Breast epithelium (tissue), 4 donors: Measurements from ENCODE around the gene C16orf89. TPM values are rescaled to one million over a fixed set of nuclear protein-coding genes. Genes with fewer than 3 reads are reported as not detected.

Source experiments
- DNase-seq, 2 donors: peaks; one replicate each; pipeline ENCODE4 v3.0.0-alpha.2; 2019; ENCODE audit warnings: low spot score in 2 of 2
- H3K27ac ChIP-seq, 2 donors: fragments of 200-600 bp; sonication (generic) in 1 of 2; one replicate each; pipeline ENCODE4 v1.5.1; 2016 to 2019; ENCODE audit warnings: mild to moderate bottlenecking in 1 of 2
- H3K27me3 ChIP-seq, 2 donors: fragments of 200-600 bp; sonication (generic) in 1 of 2; one replicate each; pipeline versions ENCODE4 v1.5.1 to v1.6.0; 2017 to 2019; ENCODE audit warnings: control low read depth in 1 of 2, mild to moderate bottlenecking in 1 of 2
- H3K36me3 ChIP-seq: fragments of 200-600 bp; one replicate; pipeline ENCODE4 v1.5.1; 2019
- H3K4me1 ChIP-seq, 2 donors: fragments of 200-600 bp; sonication (generic); one replicate each; pipeline ENCODE4 v1.5.1; 2016 to 2019; ENCODE audit warnings: control low read depth in 1 of 2
- H3K4me3 ChIP-seq, 3 donors: fragments of 200-600 bp; sonication (generic); 1 replicate in 2 of 3; 2 replicates in 1 of 3; pipeline ENCODE4 v1.5.1; 2016 to 2019; ENCODE audit warnings: mild to moderate bottlenecking in 3 of 3, moderate library complexity in 2 of 3
- H3K9me3 ChIP-seq, 2 donors: fragments of 200-600 bp; sonication (generic) in 1 of 2; one replicate each; pipeline ENCODE4 v1.5.1; 2016 to 2019; ENCODE audit warnings: control low read depth in 1 of 2
- CTCF ChIP-seq, 3 donors: fragments of 450-650 bp; IDR thresholded peaks; one replicate each; pipeline ENCODE4 v1.5.1; 2016 to 2017; ENCODE audit warnings: antibody characterized with exemption in 3 of 3, mild to moderate bottlenecking in 3 of 3, moderate library complexity in 3 of 3
- POLR2A ChIP-seq: fragments of 450-650 bp; IDR thresholded peaks from one replicate; pipeline ENCODE4 v1.6.1; 2016; ENCODE audit warnings: antibody characterized with exemption, mild to moderate bottlenecking, moderate library complexity
- POLR2AphosphoS5 ChIP-seq, 3 donors: sonication (generic); formaldehyde crosslinking; IDR thresholded peaks; one replicate each; pipeline ENCODE4 v1.6.1; 2017; ENCODE audit warnings: antibody characterized with exemption in 3 of 3
- intact Hi-C: fragments of 100-400 bp; cut with DNase I; formaldehyde crosslinking; loops from one replicate; pipeline ENCODE4 v1.15.1; 2023; ENCODE audit warnings: low total_unique reads
- total RNA-seq, 3 donors: library from RNA; depleted of rRNA; stranded (reverse); fragments of >200 nt; gene quantifications; one replicate each; pipeline ENCODE4 v1.1.0, GENCODE V29; 2016

Gene C16orf89
- total RNA-seq, 3 donors from 2014 or later = 5.1 to 10.2 (median 6.4) TPM

DNA sequence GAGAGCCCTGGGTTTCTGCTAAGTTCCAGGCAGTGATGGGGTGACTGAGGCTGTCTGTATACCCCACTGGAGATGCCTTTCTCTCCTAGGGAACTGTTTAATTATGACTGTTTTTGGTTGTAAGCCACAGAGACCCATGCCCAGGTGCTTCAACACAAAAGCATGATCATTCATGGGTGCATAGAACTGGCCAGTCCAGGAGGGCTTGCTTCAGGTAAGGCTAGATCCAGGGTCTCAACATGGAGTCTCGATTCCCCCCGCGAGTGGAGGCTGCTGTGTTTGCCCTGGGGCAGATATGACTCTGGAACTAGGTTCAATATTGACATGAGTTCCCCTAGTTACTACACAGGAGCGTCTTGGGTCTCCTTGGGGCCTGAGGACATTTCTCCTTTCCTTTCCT is 49.9 kb downstream of the C16orf89 start:
- Histone ChIP-seq H3K27ac (no peak overlapping the region), H3K4me3 (no peak overlapping the region), H3K9me3 (no peaks in the 10 kb centered on the region), H3K4me1 (no peaks in the 10 kb centered on the region), H3K36me3 (no peaks in the 10 kb centered on the region), H3K27me3 (no peaks in the 10 kb centered on the region)
- intact Hi-C loops = no loop called here
- TF ChIP-seq POLR2A (no peak), CTCF (IDR thresholded peaks at IDR 0.05) (no peak), POLR2AphosphoS5 (IDR thresholded peaks at IDR 0.05) (no peak)
- no peak for DNase-seq

DNA sequence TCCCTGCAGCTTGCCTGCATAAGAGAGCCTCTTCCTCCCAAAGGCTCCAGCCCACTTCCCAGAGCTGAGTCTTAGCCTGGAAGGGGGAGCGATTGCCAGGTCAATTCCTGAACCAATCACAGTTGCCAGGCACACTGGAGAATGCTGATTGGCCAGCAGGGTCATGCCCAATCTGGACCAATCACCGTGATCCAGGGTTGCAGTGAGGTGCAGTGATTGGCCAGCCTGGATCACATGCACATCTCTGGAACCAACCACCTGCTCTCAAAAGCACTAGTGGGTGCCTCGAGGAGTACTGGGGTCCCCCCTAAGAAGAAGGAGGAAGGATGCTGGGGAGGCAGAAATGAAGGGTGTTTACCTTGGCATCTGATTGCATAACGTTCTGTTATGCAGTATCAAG is 50.4 kb downstream of the C16orf89 start:
- TF ChIP-seq CTCF (IDR thresholded peaks at IDR 0.05) (no peak), POLR2AphosphoS5 (IDR thresholded peaks at IDR 0.05) (no peak), POLR2A (no peak)
- no peak for DNase-seq
- Histone ChIP-seq H3K27ac (no peak overlapping the region), H3K27me3 (no peaks in the 10 kb centered on the region), H3K4me1 (no peaks in the 10 kb centered on the region), H3K36me3 (no peaks in the 10 kb centered on the region), H3K4me3 (no peak overlapping the region), H3K9me3 (no peaks in the 10 kb centered on the region)
- intact Hi-C loops = no loop called here

- intact Hi-C loops = no loop called here
- Histone ChIP-seq H3K36me3 (no peaks in the 10 kb centered on the region), H3K4me1 (no peaks in the 10 kb centered on the region), H3K9me3 (no peaks in the 10 kb centered on the region), H3K27me3 (no peaks in the 10 kb centered on the region), H3K4me3 (no peak overlapping the region), H3K27ac (no peak overlapping the region)
- DNase-seq = no peak
- TF ChIP-seq POLR2AphosphoS5 (IDR thresholded peaks at IDR 0.05) (no peak), POLR2A (no peak), CTCF (IDR thresholded peaks at IDR 0.05) (no peak)
Measured at GRCh38 chr16:5012887-5013286, 52.9 kb downstream of the C16orf89 start.

- TF ChIP-seq POLR2A = no peak
- TF ChIP-seq POLR2AphosphoS5 (IDR thresholded peaks at IDR 0.05) = no peak
- TF ChIP-seq CTCF (IDR thresholded peaks at IDR 0.05) = no peak
- no peak overlapping the region for H3K27ac ChIP-seq
- DNase-seq = no peak
Measured at GRCh38 chr16:5011637-5012036, 54.1 kb downstream of the C16orf89 start.

DNA sequence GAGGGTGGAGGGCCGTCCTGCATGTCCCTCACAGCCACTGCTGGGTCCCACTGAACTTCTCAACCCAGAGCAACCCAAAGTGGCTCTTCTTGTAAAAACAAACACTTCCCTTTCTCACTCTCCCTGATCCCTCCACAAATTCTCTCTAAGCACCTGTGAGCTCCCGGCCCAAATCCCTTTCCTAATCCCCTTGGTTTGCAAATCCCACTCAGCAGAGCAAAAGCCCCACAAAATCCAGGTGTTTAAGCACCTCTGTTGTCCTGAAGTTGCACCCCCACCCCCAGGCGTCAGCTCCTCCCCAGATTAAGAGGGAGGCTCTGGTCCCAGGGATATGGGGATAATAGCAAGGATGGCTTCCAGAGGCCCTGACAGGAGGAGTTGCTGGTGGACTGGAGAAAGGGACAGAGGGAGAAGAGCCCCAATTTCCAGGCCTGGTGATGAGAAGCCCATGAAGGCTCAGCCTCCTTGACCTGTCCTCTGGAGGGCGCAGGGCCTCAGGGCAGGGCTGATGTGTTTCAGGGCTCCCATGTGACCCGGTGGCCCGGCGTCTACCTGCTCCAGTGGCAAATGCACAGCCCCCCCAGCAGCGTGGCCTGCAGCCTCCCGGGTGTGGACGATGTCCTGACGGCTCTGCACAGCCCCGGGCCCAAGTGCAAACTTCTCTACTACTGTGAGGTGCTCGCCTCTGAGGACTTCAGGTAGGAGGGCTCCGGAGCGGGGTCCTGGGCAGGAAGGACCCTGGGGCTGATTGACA is 55.0 kb downstream of the C16orf89 start:
- Histone ChIP-seq H3K27me3 (no peaks in the 10 kb centered on the region), H3K36me3 (no peaks in the 10 kb centered on the region), H3K27ac (no peak overlapping the region), H3K4me3 (no peak overlapping the region), H3K4me1 (no peaks in the 10 kb centered on the region), H3K9me3 (no peaks in the 10 kb centered on the region)
- intact Hi-C loops = no loop called here
- TF ChIP-seq CTCF (IDR thresholded peaks at IDR 0.05) (no peak), POLR2A (no peak), POLR2AphosphoS5 (IDR thresholded peaks at IDR 0.05) (no peak)
- no peak for DNase-seq

More at GRCh38 chr16:5011637-5012036, 54.1 kb downstream of the C16orf89 start:
- intact Hi-C loops = no loop called here
- no peaks in the 10 kb centered on the region for H3K27me3 ChIP-seq
- no peak overlapping the region for H3K4me3 ChIP-seq
- no peaks in the 10 kb centered on the region for H3K4me1 ChIP-seq
- no peaks in the 10 kb centered on the region for H3K9me3 ChIP-seq
- no peaks in the 10 kb centered on the region for H3K36me3 ChIP-seq
